Memory B cell (primary cell): ENCODE data around the gene PRPF40B.

Experiments
- ATAC-seq: fragments of 150-1000 bp; cut with Tn5 transposase; 2 replicates; pipeline ENCODE4 v1.10.0; 2021; ENCODE audit warnings: low read depth, mild to moderate bottlenecking, moderate library complexity
- DNase-seq, 2 donors: peaks; one replicate each; pipeline ENCODE4 v3.0.0; 2022; ENCODE audit warnings: low spot score in 2 of 2
- H3K27ac Mint-ChIP-seq: one replicate; pipeline ENCODE4 v1.8.0; 2022; ENCODE audit warnings: mild to moderate bottlenecking, moderate library complexity, mixed read lengths
- H3K27me3 Mint-ChIP-seq: one replicate; pipeline ENCODE4 v1.8.0; 2022; ENCODE audit warnings: mixed read lengths
- H3K36me3 Mint-ChIP-seq: one replicate; pipeline ENCODE4 v1.8.0; 2022; ENCODE audit warnings: mild to moderate bottlenecking, mixed read lengths
- H3K4me1 Mint-ChIP-seq: one replicate; pipeline ENCODE4 v1.8.0; 2022; ENCODE audit warnings: mixed read lengths
- H3K4me3 Mint-ChIP-seq: one replicate; pipeline ENCODE4 v1.8.0; 2022; ENCODE audit warnings: mild to moderate bottlenecking, moderate library complexity, mixed read lengths
- H3K9me3 Mint-ChIP-seq: one replicate; pipeline ENCODE4 v1.8.0; 2022; ENCODE audit warnings: mixed read lengths

Gene PRPF40B

GRCh38 chr12:49623142-49623904 lies at the start of gene PRPF40B:
Gene PRPF40B (plus strand): TSS chr12:49623561. CDS start chr12:49623591, 30 bp downstream.
- Mint-ChIP-seq H3K4me1 (peaks cover 7% of the 10 kb centered on the region), H3K27ac (peak within 1 kb of the TSS; percentile 24), H3K4me3 (peak within 1 kb of the TSS; percentile 82), H3K27me3 (no peaks in the 10 kb centered on the region), H3K9me3 (no peaks in the 10 kb centered on the region), H3K36me3 (no peaks in the 10 kb centered on the region)
- peak; percentile 75 for ATAC-seq
- DNase-seq = peak; percentile 88 to 89

GRCh38 chr12:49577589-49578315 lies 45.6 kb upstream of the PRPF40B start:
- Mint-ChIP-seq H3K9me3 (no peaks in the 10 kb centered on the region), H3K27ac (no peak overlapping the region), H3K36me3 (peaks cover 15% of the 10 kb centered on the region), H3K4me3 (no peak overlapping the region), H3K4me1 (peaks cover 16% of the 10 kb centered on the region), H3K27me3 (no peaks in the 10 kb centered on the region)
- DNase-seq = no peak
- no peak for ATAC-seq

- no peak for DNase-seq
- no peak for ATAC-seq
- Mint-ChIP-seq H3K4me1 (peaks cover 16% of the 10 kb centered on the region), H3K9me3 (no peaks in the 10 kb centered on the region), H3K36me3 (peaks cover 16% of the 10 kb centered on the region), H3K4me3 (no peak overlapping the region), H3K27ac (no peak overlapping the region), H3K27me3 (no peaks in the 10 kb centered on the region)
Observed at GRCh38 chr12:49578471-49579112, 44.8 kb upstream of the PRPF40B start.

- Mint-ChIP-seq H3K27me3 (no peaks in the 10 kb centered on the region), H3K4me1 (peaks cover 16% of the 10 kb centered on the region), H3K27ac (no peak overlapping the region), H3K4me3 (no peak overlapping the region), H3K36me3 (peaks cover 20% of the 10 kb centered on the region), H3K9me3 (no peaks in the 10 kb centered on the region)
- peak; percentile 24 to 53 for DNase-seq
- ATAC-seq = peak; percentile 72
Observed at GRCh38 chr12:49580572-49581535, 42.5 kb upstream of the PRPF40B start.

- Mint-ChIP-seq H3K4me3 (no peak overlapping the region), H3K4me1 (peaks cover 16% of the 10 kb centered on the region), H3K36me3 (peaks cover 23% of the 10 kb centered on the region), H3K27me3 (no peaks in the 10 kb centered on the region), H3K27ac (no peak overlapping the region), H3K9me3 (no peaks in the 10 kb centered on the region)
- ATAC-seq = no peak
- no peak for DNase-seq
Observed at GRCh38 chr12:49582201-49582600, 41.2 kb upstream of the PRPF40B start.

- Mint-ChIP-seq H3K36me3 (peaks cover 20% of the 10 kb centered on the region), H3K27me3 (no peaks in the 10 kb centered on the region)
Observed at GRCh38 chr12:49582850-49583249, 40.5 kb upstream of the PRPF40B start.

GRCh38 chr12:49583366-49584094 lies 39.8 kb upstream of the PRPF40B start:
- H3K4me3 Mint-ChIP-seq = no peak overlapping the region
- no peak for DNase-seq
- no peak overlapping the region for H3K27ac Mint-ChIP-seq
- no peak for ATAC-seq
- no peaks in the 10 kb centered on the region for H3K27me3 Mint-ChIP-seq
- no peaks in the 10 kb centered on the region for H3K9me3 Mint-ChIP-seq
- peaks cover 12% of the 10 kb centered on the region for H3K4me1 Mint-ChIP-seq
- peaks cover 18% of the 10 kb centered on the region for H3K36me3 Mint-ChIP-seq

More at GRCh38 chr12:49582850-49583249, 40.5 kb upstream of the PRPF40B start:
- no peak for DNase-seq
- Mint-ChIP-seq H3K4me1 (peaks cover 13% of the 10 kb centered on the region), H3K27ac (no peak overlapping the region), H3K4me3 (no peak overlapping the region), H3K9me3 (no peaks in the 10 kb centered on the region)
- ATAC-seq = no peak

GRCh38 chr12:49584591-49584990 lies 38.8 kb upstream of the PRPF40B start:
- Mint-ChIP-seq H3K4me3 (no peak overlapping the region), H3K27me3 (no peaks in the 10 kb centered on the region), H3K27ac (no peak overlapping the region), H3K36me3 (peaks cover 16% of the 10 kb centered on the region), H3K9me3 (no peaks in the 10 kb centered on the region), H3K4me1 (peaks cover 10% of the 10 kb centered on the region)
- no peak for DNase-seq
- ATAC-seq = no peak

GRCh38 chr12:49585477-49586459 lies 37.6 kb upstream of the PRPF40B start:
- Mint-ChIP-seq H3K27me3 (no peaks in the 10 kb centered on the region), H3K27ac (no peak overlapping the region), H3K4me1 (peaks cover 5% of the 10 kb centered on the region), H3K36me3 (peaks cover 19% of the 10 kb centered on the region), H3K9me3 (peaks cover 3% of the 10 kb centered on the region), H3K4me3 (no peak overlapping the region)
- DNase-seq = no peak
- ATAC-seq = no peak

GRCh38 chr12:49587174-49587908 lies 36.0 kb upstream of the PRPF40B start:
- H3K27me3 Mint-ChIP-seq = no peaks in the 10 kb centered on the region
- no peak overlapping the region for H3K27ac Mint-ChIP-seq
- H3K4me1 Mint-ChIP-seq = peaks cover 3% of the 10 kb centered on the region
- peaks cover 9% of the 10 kb centered on the region for H3K9me3 Mint-ChIP-seq
- H3K4me3 Mint-ChIP-seq = no peak overlapping the region
- no peak for DNase-seq
- H3K36me3 Mint-ChIP-seq = peaks cover 24% of the 10 kb centered on the region
- ATAC-seq = no peak

- no peak overlapping the region for H3K27ac Mint-ChIP-seq
- ATAC-seq (no peak), DNase-seq (no peak)
- H3K4me1 Mint-ChIP-seq = peaks cover 2% of the 10 kb centered on the region
- H3K9me3 Mint-ChIP-seq = peaks cover 9% of the 10 kb centered on the region
- no peaks in the 10 kb centered on the region for H3K27me3 Mint-ChIP-seq
- H3K36me3 Mint-ChIP-seq = peaks cover 22% of the 10 kb centered on the region
- no peak overlapping the region for H3K4me3 Mint-ChIP-seq
Observed at GRCh38 chr12:49588281-49588680, 35.1 kb upstream of the PRPF40B start.
